ENCODE data around the gene FSIP1.

FSIP1 gene

GRCh38 chr15:39719109-39719508 is 63.5 kb downstream of the FSIP1 start:
- DNase-seq, result no peak

GRCh38 chr15:39717134-39717533 is 65.5 kb downstream of the FSIP1 start:
- DNase-seq, result no peak

- DNase-seq, result no peak
These were observed 68.4 kb downstream of the FSIP1 start for GRCh38 chr15:39714251-39714650.

- DNase-seq, result no peak
These were observed 68.8 kb downstream of the FSIP1 start for GRCh38 chr15:39713846-39714245.

GRCh38 chr15:39710681-39711080 is 72.0 kb downstream of the FSIP1 start:
- DNase-seq, result no peak

- no peak for DNase-seq
These were observed 72.7 kb downstream of the FSIP1 start for GRCh38 chr15:39709941-39710340.

GRCh38 chr15:39706206-39706605 is 76.4 kb downstream of the FSIP1 start:
- DNase-seq, result no peak

- no peak for DNase-seq
These were observed 78.0 kb downstream of the FSIP1 start for GRCh38 chr15:39704689-39705088.

- DNase-seq, result no peak
These were observed 78.4 kb downstream of the FSIP1 start for GRCh38 chr15:39704235-39704634.

- no peak for DNase-seq
These were observed 80.7 kb downstream of the FSIP1 start for GRCh38 chr15:39701988-39702387.

- DNase-seq, result no peak
These were observed 82.3 kb downstream of the FSIP1 start for GRCh38 chr15:39700375-39700700.

GRCh38 chr15:39699516-39700374 is 82.9 kb downstream of the FSIP1 start:
- DNase-seq, result no peak

- no peak for DNase-seq
These were observed 83.9 kb downstream of the FSIP1 start for GRCh38 chr15:39698444-39699390.

- DNase-seq, result no peak
These were observed 85.1 kb downstream of the FSIP1 start for GRCh38 chr15:39697509-39697908.

GRCh38 chr15:39695793-39696192 is 86.8 kb downstream of the FSIP1 start:
- DNase-seq, result no peak

- DNase-seq, result no peak
These were observed 90.0 kb downstream of the FSIP1 start for GRCh38 chr15:39692356-39693327.

GRCh38 chr15:39690881-39691634 is 91.6 kb downstream of the FSIP1 start:
- no peak for DNase-seq

GRCh38 chr15:39687965-39688364 is 94.7 kb downstream of the FSIP1 start:
- DNase-seq, result no peak

GRCh38 chr15:39685999-39686613 is 96.5 kb downstream of the FSIP1 start:
- DNase-seq, result no peak

GRCh38 chr15:39685367-39685766 is 97.3 kb downstream of the FSIP1 start:
- no peak for DNase-seq

GRCh38 chr15:39684233-39684632 is 98.4 kb downstream of the FSIP1 start:
- no peak for DNase-seq

- no peak for DNase-seq
These were observed 100.3 kb downstream of the FSIP1 start for GRCh38 chr15:39682366-39682765.
